ENCODE results near the gene FHIT. TPM values are rescaled to one million over a fixed set of nuclear protein-coding genes. Genes with fewer than 3 reads are reported as not detected.
"Not testable (repeated sequence)": the region's sequence is repeated elsewhere in the genome, so short reads cannot be mapped to it uniquely, and the experiment has no call there.

FHIT gene
- total RNA-seq, 4 donors from 2014 or later, result 0.72 to 5.2 (median 2.1) TPM

DNA sequence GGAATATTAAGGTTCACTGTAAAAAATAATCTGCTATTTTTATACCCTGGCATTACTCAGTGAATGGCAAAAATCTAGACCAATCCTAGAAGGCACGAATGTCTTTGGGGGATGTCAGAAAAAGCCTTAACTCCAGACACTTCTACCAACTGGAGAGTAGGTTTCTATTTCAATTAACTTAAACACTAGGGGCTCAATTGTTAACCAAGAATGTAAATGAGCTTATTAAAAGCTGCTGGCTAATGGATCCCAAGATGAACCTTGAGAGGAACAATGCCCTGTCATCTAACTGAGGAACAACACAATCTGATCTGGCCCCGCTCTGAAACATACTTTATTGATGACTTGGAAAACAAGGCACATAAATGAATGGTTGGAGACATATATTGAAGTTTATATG is 701.4 kb downstream of the FHIT start:
- ATAC-seq (no peak), DNase-seq (no peak)
- Histone ChIP-seq H3K36me3 (no peaks in the 10 kb centered on the region), H3K4me1 (no peaks in the 10 kb centered on the region), H3K9me3 (no peaks in the 10 kb centered on the region), H3K27ac (no peak overlapping the region), H3K27me3 (no peaks in the 10 kb centered on the region), H3K4me3 (no peak overlapping the region)
- TF ChIP-seq POLR2A (IDR thresholded peaks at IDR 0.05) (no peak), CTCF (IDR thresholded peaks at IDR 0.05 in 4 of 5, conservative IDR thresholded peaks at IDR 0.05 in 1 of 5) (no peak)
- in situ Hi-C loops (cut with MboI; ENCODE audit: low sequenced_read_pairs in 4 of 4), result no loop called here
- intact Hi-C loops (cut with DNase I; ENCODE audit: low total_unique reads), result no loop called here

- no peaks in the 10 kb centered on the region for H3K36me3 ChIP-seq
- intact Hi-C loops (cut with DNase I; ENCODE audit: low total_unique reads) (no loop called here), in situ Hi-C loops (cut with MboI; ENCODE audit: low sequenced_read_pairs in 4 of 4) (no loop called here)
- H3K4me1 ChIP-seq, result no peaks in the 10 kb centered on the region
- H3K4me3 ChIP-seq, result no peak overlapping the region
- DNase-seq (no peak), ATAC-seq (no peak)
- H3K27me3 ChIP-seq, result no peaks in the 10 kb centered on the region
- TF ChIP-seq CTCF (IDR thresholded peaks at IDR 0.05 in 4 of 5, conservative IDR thresholded peaks at IDR 0.05 in 1 of 5), result no peak
- TF ChIP-seq POLR2A (IDR thresholded peaks at IDR 0.05), result no peak
- no peaks in the 10 kb centered on the region for H3K9me3 ChIP-seq
- H3K27ac ChIP-seq, result no peak overlapping the region
Measured at GRCh38 chr3:60542995-60543394, 708.3 kb downstream of the FHIT start.

GRCh38 chr3:60539394-60539793 is 711.9 kb downstream of the FHIT start:
- H3K4me1 ChIP-seq; H3K27me3 ChIP-seq; DNase-seq; H3K9me3 ChIP-seq; in situ Hi-C loops (cut with MboI; ENCODE audit: low sequenced_read_pairs in 4 of 4); ATAC-seq; intact Hi-C loops (cut with DNase I; ENCODE audit: low total_unique reads); H3K4me3 ChIP-seq; H3K27ac ChIP-seq; H3K36me3 ChIP-seq: not testable (repeated sequence)

DNA sequence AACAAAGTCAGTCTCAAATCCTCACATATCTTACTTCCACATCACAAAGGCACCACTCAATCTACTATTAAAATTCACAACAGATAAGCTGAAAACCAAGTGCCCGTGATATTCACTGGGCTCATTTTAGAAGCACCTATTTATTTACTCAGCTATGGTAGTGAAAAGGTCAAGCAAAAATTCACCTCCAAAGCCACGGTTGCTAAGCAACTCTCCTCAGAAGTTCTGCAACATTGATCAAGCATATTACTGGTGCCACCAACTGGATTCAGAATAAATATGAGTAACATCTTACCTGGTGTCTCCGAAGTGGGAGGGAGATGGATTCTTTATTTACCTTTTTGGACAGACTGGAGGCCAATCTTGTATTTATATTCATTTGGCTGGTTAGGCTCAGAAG is 714.8 kb downstream of the FHIT start:
- no peak overlapping the region for H3K4me3 ChIP-seq
- DNase-seq (no peak), ATAC-seq (no peak)
- H3K9me3 ChIP-seq, result no peaks in the 10 kb centered on the region
- in situ Hi-C loops (cut with MboI; ENCODE audit: low sequenced_read_pairs in 4 of 4) (no loop called here), intact Hi-C loops (cut with DNase I; ENCODE audit: low total_unique reads) (no loop called here)
- H3K27ac ChIP-seq, result no peak overlapping the region
- no peaks in the 10 kb centered on the region for H3K36me3 ChIP-seq
- no peaks in the 10 kb centered on the region for H3K4me1 ChIP-seq
- H3K27me3 ChIP-seq, result no peaks in the 10 kb centered on the region
- TF ChIP-seq CTCF (IDR thresholded peaks at IDR 0.05 in 4 of 5, conservative IDR thresholded peaks at IDR 0.05 in 1 of 5) (no peak), POLR2A (IDR thresholded peaks at IDR 0.05) (no peak)

DNA sequence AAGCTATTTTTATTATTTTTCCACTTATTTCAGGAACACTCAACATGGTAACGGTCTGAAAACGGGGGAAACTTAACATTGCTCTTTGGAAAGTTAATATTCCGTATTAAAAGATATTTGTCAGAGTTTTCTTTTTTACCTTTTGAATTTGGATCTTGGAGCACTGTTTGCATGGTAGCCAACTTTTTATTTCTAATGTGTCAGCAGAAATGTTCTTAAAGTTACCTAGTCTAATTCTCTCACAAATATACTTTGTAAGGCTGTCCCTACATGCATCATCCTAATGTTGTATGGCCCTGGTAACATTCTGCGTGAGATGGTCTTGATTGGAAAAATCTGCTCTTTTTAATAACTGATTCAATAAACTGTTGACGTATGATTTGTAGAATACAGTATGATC is 719.5 kb downstream of the FHIT start:
- in situ Hi-C loops (cut with MboI; ENCODE audit: low sequenced_read_pairs in 4 of 4) (no loop called here), intact Hi-C loops (cut with DNase I; ENCODE audit: low total_unique reads) (no loop called here)
- no peaks in the 10 kb centered on the region for H3K27me3 ChIP-seq
- TF ChIP-seq CTCF (IDR thresholded peaks at IDR 0.05 in 4 of 5, conservative IDR thresholded peaks at IDR 0.05 in 1 of 5) (no peak), POLR2A (IDR thresholded peaks at IDR 0.05) (no peak)
- H3K36me3 ChIP-seq, result no peaks in the 10 kb centered on the region
- H3K4me1 ChIP-seq, result no peaks in the 10 kb centered on the region
- no peak overlapping the region for H3K4me3 ChIP-seq
- H3K9me3 ChIP-seq, result no peaks in the 10 kb centered on the region
- no peak for DNase-seq
- no peak overlapping the region for H3K27ac ChIP-seq
- no peak for ATAC-seq
